GM19468 (cell line): ENCODE data around the gene ANKEF1.

ENCODE experiments used
- ATAC-seq: cut with Tn5 transposase; IDR thresholded peaks from one replicate; pipeline ENCODE4 v1.9.1; 2021; ENCODE audit warnings: mild to moderate bottlenecking, moderate library complexity, moderate number of reproducible peaks; ENCODE audit not compliant: unreplicated experiment; ENCODE audit errors: extremely low read depth

Gene ANKEF1

GRCh38 chr20:10077886-10078285 lies 43.1 kb downstream of the ANKEF1 start:
- no peak for ATAC-seq

- no peak for ATAC-seq
These were observed 43.6 kb downstream of the ANKEF1 start for GRCh38 chr20:10078403-10078802.

- ATAC-seq: no peak
These were observed 45.2 kb downstream of the ANKEF1 start for GRCh38 chr20:10079964-10080363.

GRCh38 chr20:10080574-10080973 lies 45.8 kb downstream of the ANKEF1 start:
- ATAC-seq: no peak

- ATAC-seq: no peak
These were observed 55.2 kb downstream of the ANKEF1 start for GRCh38 chr20:10089871-10090587.

GRCh38 chr20:10090588-10091166 lies 55.9 kb downstream of the ANKEF1 start:
- peak; percentile 46 for ATAC-seq

- ATAC-seq: no peak
These were observed 58.4 kb downstream of the ANKEF1 start for GRCh38 chr20:10093087-10093591.

GRCh38 chr20:10094566-10095173 lies 59.9 kb downstream of the ANKEF1 start:
- no peak for ATAC-seq

GRCh38 chr20:10096790-10097189 lies 62.0 kb downstream of the ANKEF1 start:
- ATAC-seq: no peak

GRCh38 chr20:10105046-10105445 lies 70.3 kb downstream of the ANKEF1 start:
- no peak for ATAC-seq
